ENCODE data around the gene MAEA. TPM values are rescaled to one million over a fixed set of nuclear protein-coding genes. Genes with fewer than 3 reads are reported as not detected.

The MAEA gene
- total RNA-seq, 3 donors from 2014 or later = 49.9 to 76.7 (median 62.3) TPM

DNA sequence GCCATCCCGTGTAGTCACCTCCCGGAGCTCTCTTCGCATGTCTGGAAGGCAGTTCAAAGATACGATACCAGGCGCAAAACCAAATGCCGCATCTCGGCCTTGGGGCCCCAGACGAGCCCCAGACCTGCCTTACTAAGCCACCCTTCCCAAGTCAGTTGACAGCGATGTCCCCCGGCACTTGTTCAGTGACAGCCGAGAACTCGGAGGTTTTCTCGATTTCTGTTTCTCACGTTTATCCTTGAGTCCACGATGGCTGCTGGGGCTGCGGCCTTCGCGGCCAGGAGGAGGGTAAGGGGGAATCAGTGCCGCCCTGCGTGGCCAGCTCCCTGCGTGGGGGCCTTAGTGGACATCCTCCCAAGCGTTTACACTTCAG is 7.3 kb downstream of the MAEA start:
- Histone ChIP-seq H3K4me3 (no peak overlapping the region), H3K9me3 (no peaks in the 10 kb centered on the region), H3K4me1 (peaks cover 8 to 9% of the 10 kb centered on the region in 2 donors), H3K27ac (no peak overlapping the region), H3K36me3 (no peaks in the 10 kb centered on the region), H3K27me3 (no peaks in the 10 kb centered on the region)
- intact Hi-C loops (cut with DNase I; ENCODE audit: low total_unique reads) = no loop called here
- DNase-seq (ENCODE audit: low spot score in 2 of 2) = no peak
- no peak for TF ChIP-seq POLR2A (IDR thresholded peaks at IDR 0.05)
- TF ChIP-seq, protein P1, sequence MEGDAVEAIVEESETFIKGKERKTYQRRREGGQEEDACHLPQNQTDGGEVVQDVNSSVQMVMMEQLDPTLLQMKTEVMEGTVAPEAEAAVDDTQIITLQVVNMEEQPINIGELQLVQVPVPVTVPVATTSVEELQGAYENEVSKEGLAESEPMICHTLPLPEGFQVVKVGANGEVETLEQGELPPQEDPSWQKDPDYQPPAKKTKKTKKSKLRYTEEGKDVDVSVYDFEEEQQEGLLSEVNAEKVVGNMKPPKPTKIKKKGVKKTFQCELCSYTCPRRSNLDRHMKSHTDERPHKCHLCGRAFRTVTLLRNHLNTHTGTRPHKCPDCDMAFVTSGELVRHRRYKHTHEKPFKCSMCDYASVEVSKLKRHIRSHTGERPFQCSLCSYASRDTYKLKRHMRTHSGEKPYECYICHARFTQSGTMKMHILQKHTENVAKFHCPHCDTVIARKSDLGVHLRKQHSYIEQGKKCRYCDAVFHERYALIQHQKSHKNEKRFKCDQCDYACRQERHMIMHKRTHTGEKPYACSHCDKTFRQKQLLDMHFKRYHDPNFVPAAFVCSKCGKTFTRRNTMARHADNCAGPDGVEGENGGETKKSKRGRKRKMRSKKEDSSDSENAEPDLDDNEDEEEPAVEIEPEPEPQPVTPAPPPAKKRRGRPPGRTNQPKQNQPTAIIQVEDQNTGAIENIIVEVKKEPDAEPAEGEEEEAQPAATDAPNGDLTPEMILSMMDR (IDR thresholded peaks at IDR 0.05) = no peak
- no peak for TF ChIP-seq POLR2AphosphoS5 (IDR thresholded peaks at IDR 0.05)

DNA sequence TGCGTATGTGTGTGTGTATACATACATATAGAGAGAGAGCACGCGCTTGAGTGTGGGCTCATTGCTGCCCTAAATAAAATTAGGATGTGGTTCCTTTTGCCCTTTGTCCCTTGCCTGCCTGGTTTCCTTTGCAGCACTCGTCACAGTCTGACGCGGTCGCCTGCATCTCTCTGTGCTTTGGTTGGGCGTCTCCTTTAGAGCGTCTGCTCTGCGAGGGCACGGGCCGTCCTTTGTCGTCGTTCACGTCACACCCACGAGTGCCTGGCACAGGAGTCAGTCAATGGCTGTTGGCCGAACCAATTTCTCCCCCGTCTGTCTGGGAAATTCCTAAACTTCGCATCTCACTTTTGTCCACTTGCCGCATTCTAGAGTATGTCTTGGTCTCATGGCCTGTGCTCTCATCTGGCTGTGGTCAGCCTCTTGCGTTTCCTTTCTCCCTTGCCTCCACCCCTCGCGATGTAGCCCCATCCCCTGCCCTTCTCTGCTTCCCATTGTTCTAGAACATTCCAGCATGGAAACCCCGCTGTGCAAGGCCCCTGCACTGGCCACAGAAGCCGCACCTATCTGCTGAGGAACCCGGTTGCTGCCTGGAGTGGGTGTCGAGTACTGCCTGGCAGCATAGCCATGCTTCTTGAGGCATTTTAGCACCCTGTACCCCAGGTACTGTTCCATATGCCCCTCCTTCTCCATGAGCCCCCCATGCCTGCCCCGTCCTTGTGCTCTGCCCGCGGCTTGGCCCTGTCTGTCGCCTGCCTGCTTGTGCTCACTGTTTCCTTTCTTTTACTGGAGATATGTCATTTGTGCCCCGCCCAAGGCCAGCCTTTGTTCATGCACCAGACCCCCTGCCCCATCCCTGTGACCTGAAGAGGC is 8.0 kb downstream of the MAEA start:
- Histone ChIP-seq H3K27ac (no peak overlapping the region), H3K36me3 (no peaks in the 10 kb centered on the region), H3K9me3 (no peaks in the 10 kb centered on the region), H3K27me3 (no peaks in the 10 kb centered on the region), H3K4me1 (peaks cover 6 to 9% of the 10 kb centered on the region in 2 donors), H3K4me3 (no peak overlapping the region)
- TF ChIP-seq POLR2AphosphoS5 (IDR thresholded peaks at IDR 0.05) (no peak), POLR2A (IDR thresholded peaks at IDR 0.05) (no peak)
- TF ChIP-seq, protein P1 (IDR thresholded peaks at IDR 0.05) = no peak
- intact Hi-C loops (cut with DNase I; ENCODE audit: low total_unique reads) = no loop called here
- peak in 1 of 2 donors; percentile 22 for DNase-seq (ENCODE audit: low spot score in 2 of 2)

DNA sequence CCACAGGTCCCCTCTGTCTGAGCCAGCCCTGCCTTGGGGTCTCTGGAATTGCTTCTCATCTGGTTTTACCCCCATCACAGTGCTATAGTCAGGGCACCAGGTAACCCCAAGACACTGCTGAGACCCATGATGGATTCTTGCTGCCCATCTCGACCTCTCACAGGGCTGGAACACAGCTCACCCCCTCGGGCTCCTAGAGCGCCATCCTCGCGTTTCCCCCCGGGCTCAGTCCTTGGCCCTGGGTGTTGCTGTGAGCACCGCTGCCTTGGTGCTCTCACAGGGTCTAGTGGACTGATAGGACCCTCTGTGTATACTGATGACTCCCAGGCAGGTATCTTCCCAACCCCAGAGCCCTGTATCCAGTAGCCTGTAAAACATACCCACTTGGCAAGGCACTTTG is 8.8 kb downstream of the MAEA start:
- no peak overlapping the region for H3K27ac ChIP-seq
- TF ChIP-seq POLR2A (IDR thresholded peaks at IDR 0.05) (no peak), POLR2AphosphoS5 (IDR thresholded peaks at IDR 0.05) (no peak)
- TF ChIP-seq, protein P1 (IDR thresholded peaks at IDR 0.05) = no peak
- no peak overlapping the region for H3K4me3 ChIP-seq
- no peak for DNase-seq (ENCODE audit: low spot score in 2 of 2)
- intact Hi-C loops (cut with DNase I; ENCODE audit: low total_unique reads) = no loop called here
- H3K27me3 ChIP-seq = no peaks in the 10 kb centered on the region
- peaks cover 6 to 8% of the 10 kb centered on the region in 2 donors for H3K4me1 ChIP-seq
- no peaks in the 10 kb centered on the region for H3K36me3 ChIP-seq
- H3K9me3 ChIP-seq = no peaks in the 10 kb centered on the region

DNA sequence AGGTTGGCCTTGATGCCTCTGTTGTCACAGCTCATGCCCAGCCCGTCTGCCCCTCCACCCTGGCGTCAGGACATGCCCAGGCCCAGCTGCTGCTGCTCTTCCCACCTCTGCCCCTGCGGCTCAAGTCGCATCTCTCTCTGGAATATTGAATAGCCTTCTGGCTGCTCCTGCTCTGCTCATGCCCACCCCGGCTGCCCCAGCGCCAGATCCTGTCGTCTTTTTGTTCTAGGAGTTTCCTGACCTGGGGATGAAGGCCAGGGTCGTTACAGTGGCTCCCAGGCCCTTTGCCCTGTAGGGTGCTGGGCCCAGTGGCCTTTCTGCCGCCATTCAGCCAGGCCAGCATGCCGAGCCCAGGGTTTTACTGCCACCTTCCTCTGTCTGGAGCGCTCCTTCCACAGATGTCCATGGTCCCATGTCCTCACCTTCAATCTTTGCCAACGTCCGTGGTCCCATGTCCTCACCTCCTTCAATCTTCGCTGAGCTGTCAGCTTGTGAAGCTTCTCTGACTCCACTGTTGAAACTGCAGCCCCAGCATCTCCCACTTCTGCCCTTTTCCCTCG is 9.7 kb downstream of the MAEA start:
- no peak overlapping the region for H3K4me3 ChIP-seq
- H3K9me3 ChIP-seq = no peaks in the 10 kb centered on the region
- no peaks in the 10 kb centered on the region for H3K27me3 ChIP-seq
- intact Hi-C loops (cut with DNase I; ENCODE audit: low total_unique reads) = no loop called here
- H3K36me3 ChIP-seq = no peaks in the 10 kb centered on the region
- DNase-seq (ENCODE audit: low spot score in 2 of 2) = no peak
- TF ChIP-seq POLR2A (IDR thresholded peaks at IDR 0.05) = no peak
- TF ChIP-seq, protein P1 (IDR thresholded peaks at IDR 0.05) = no peak
- H3K27ac ChIP-seq = no peak overlapping the region
- peaks cover 0 to 4% of the 10 kb centered on the region in 2 donors for H3K4me1 ChIP-seq
